H1 (cell line): Measurements from ENCODE around the gene C1QTNF1. TPM values are rescaled to one million over a fixed set of nuclear protein-coding genes. Genes with fewer than 3 reads are reported as not detected.

ENCODE experiments used
- CTCF ChIA-PET: fragments of 300-600 bp; sonication (Branson Sonifier 250); formaldehyde crosslinking; loops from one replicate; lab custom pipeline; 2021; ENCODE audit not compliant: partially characterized antibody; lab: Charles Lee
- POLR2A ChIA-PET: fragments of 300-600 bp; sonication (Branson Sonifier 250); formaldehyde crosslinking; loops from one replicate; lab custom pipeline; 2021; ENCODE audit warnings: inconsistent platforms; ENCODE audit not compliant: partially characterized antibody; lab: Charles Lee
- DNase-seq, 2 experiments: peaks; one replicate each; pipeline versions ENCODE4 v3.0.0 to v3.0.0-alpha.2; 2010 to 2022; ENCODE audit warnings: low spot score in 2 of 2, low read depth in 1 of 2, mixed read lengths in 1 of 2
- FAIRE-seq: peaks from 2 replicates; lab custom pipeline; 2011; peaks lifted over from hg19 to GRCh38; lab: Jason Lieb, UNC
- H2AFZ ChIP-seq: 2 replicates; pipeline ENCODE4 v1.8.1; 2012; ENCODE audit warnings: low read length, inconsistent platforms
- H2AK5ac ChIP-seq: 2 replicates; pipeline ENCODE4 v1.6.1; 2013; ENCODE audit warnings: low read depth, low read length
- H2BK120ac ChIP-seq: replicated peaks from 2 replicates; pipeline ENCODE3; 2013; ENCODE audit warnings: low read depth, low read length, inconsistent platforms
- H2BK12ac ChIP-seq: 2 replicates; pipeline ENCODE4 v1.6.1; 2013; ENCODE audit warnings: low read depth, low read length
- H2BK15ac ChIP-seq: 2 replicates; pipeline ENCODE4 v1.6.1; 2013; ENCODE audit warnings: low read length
- H2BK20ac ChIP-seq: 2 replicates; pipeline ENCODE4 v1.6.1; 2013; ENCODE audit warnings: low read length
- H2BK5ac ChIP-seq: 2 replicates; pipeline ENCODE4 v1.6.1; 2013; ENCODE audit warnings: low read depth, low read length
- H3K14ac ChIP-seq: 2 replicates; pipeline ENCODE4 v1.6.1; 2013; ENCODE audit warnings: inconsistent platforms; ENCODE audit not compliant: insufficient read length
- H3K18ac ChIP-seq: 2 replicates; pipeline ENCODE4 v1.6.1; 2013; ENCODE audit warnings: low read length; ENCODE audit errors: extremely low read depth
- H3K23ac ChIP-seq: 2 replicates; pipeline ENCODE4 v1.6.1; 2013; ENCODE audit warnings: inconsistent platforms; ENCODE audit not compliant: insufficient read length
- H3K23me2 ChIP-seq: 2 replicates; pipeline ENCODE4 v1.6.1; 2013; ENCODE audit warnings: low read depth, low read length
- H3K27ac ChIP-seq: 2 replicates; pipeline ENCODE4 v1.6.1; 2011; ENCODE audit warnings: low read depth, low read length, inconsistent platforms
- H3K27me3 ChIP-seq, 4 experiments: replicated peaks in 1 of 4; 1 replicate in 1 of 4; 2 replicates in 3 of 4; pipeline versions ENCODE4 v1.6.1 to v1.8.1; 2011 to 2013; ENCODE audit warnings: low read length in 3 of 4, mild to moderate bottlenecking in 3 of 4, inconsistent platforms in 2 of 4, mixed read lengths in 2 of 4, moderate library complexity in 1 of 4; ENCODE audit not compliant: control insufficient read depth in 3 of 4, insufficient read depth in 3 of 4; ENCODE audit errors: extremely low read depth in 1 of 4
- H3K36me3 ChIP-seq, 4 experiments: 2 replicates each; pipeline versions ENCODE4 v1.6.1 to v1.8.1; 2011 to 2013; ENCODE audit warnings: mild to moderate bottlenecking in 4 of 4, low read length in 3 of 4, moderate library complexity in 2 of 4, control low read depth in 1 of 4, inconsistent platforms in 1 of 4; ENCODE audit not compliant: insufficient read depth in 4 of 4, control insufficient read depth in 2 of 4
- H3K4ac ChIP-seq: replicated peaks from 2 replicates; pipeline ENCODE3; 2013; ENCODE audit warnings: low read length, low read depth, mixed read lengths, inconsistent platforms; ENCODE audit not compliant: insufficient read length
- H3K4me1 ChIP-seq, 4 experiments: replicated peaks in 1 of 4; 1 replicate in 1 of 4; 2 replicates in 3 of 4; pipeline versions ENCODE4 v1.6.1 to v1.8.1; 2011 to 2013; ENCODE audit warnings: low read length in 3 of 4, inconsistent platforms in 2 of 4, mixed read lengths in 1 of 4; ENCODE audit not compliant: insufficient read depth in 4 of 4, control insufficient read depth in 3 of 4
- H3K4me2 ChIP-seq, 2 experiments: 2 replicates each; pipeline versions ENCODE4 v1.6.1 to v1.8.1; 2011 to 2013; ENCODE audit warnings: low read depth in 2 of 2, low read length in 2 of 2, control low read depth in 1 of 2, inconsistent platforms in 1 of 2, mild to moderate bottlenecking in 1 of 2; ENCODE audit not compliant: insufficient read depth in 1 of 2
- H3K4me3 ChIP-seq, 4 experiments: fragments of 200-600, 300-600 bp in 1 of 4; sonication (generic), shearing (Covaris generic), sonication (Bioruptor Twin) in 1 of 4; 2 replicates each; pipeline versions ENCODE4 v1.5.1 to v1.8.1; 2011 to 2016; ENCODE audit warnings: low read length in 4 of 4, low read depth in 3 of 4, control low read depth in 2 of 4, inconsistent platforms in 2 of 4, mild to moderate bottlenecking in 2 of 4, mixed read lengths in 1 of 4, moderate library complexity in 1 of 4; ENCODE audit not compliant: insufficient read depth in 2 of 4; ENCODE audit errors: extremely low read depth in 1 of 4
- H3K56ac ChIP-seq: replicated peaks from 2 replicates; pipeline ENCODE3; 2013; ENCODE audit warnings: low read depth, mild to moderate bottlenecking, mixed read lengths, low read length, inconsistent platforms; ENCODE audit not compliant: insufficient read length
- H3K79me1 ChIP-seq: 2 replicates; pipeline ENCODE4 v1.6.1; 2013; ENCODE audit warnings: low read depth, low read length, control low read depth
- H3K79me2 ChIP-seq, 2 experiments: 2 replicates each; pipeline versions ENCODE4 v1.6.1 to v1.8.1; 2012 to 2013; ENCODE audit warnings: low read length in 2 of 2, mild to moderate bottlenecking in 2 of 2, inconsistent platforms in 1 of 2; ENCODE audit not compliant: insufficient read depth in 2 of 2, control insufficient read depth in 1 of 2
- H3K9ac ChIP-seq, 4 experiments: replicated peaks in 1 of 4; 1 replicate in 1 of 4; 2 replicates in 3 of 4; pipeline versions ENCODE4 v1.6.1 to v1.8.1; 2011 to 2013; ENCODE audit warnings: low read depth in 3 of 4, low read length in 3 of 4, control low read depth in 2 of 4, mild to moderate bottlenecking in 2 of 4, moderate library complexity in 2 of 4, inconsistent platforms in 1 of 4; ENCODE audit errors: extremely low read depth in 1 of 4
- H3K9me3 ChIP-seq, 2 experiments: 2 replicates each; pipeline versions ENCODE4 v1.6.1 to v1.8.1; 2012 to 2013; ENCODE audit warnings: mild to moderate bottlenecking in 2 of 2, moderate library complexity in 2 of 2, control low read depth in 1 of 2, inconsistent platforms in 1 of 2, low read depth in 1 of 2, low read length in 1 of 2, mixed read lengths in 1 of 2; ENCODE audit not compliant: insufficient read depth in 2 of 2
- H4K20me1 ChIP-seq, 2 experiments: replicated peaks in 1 of 2; 2 replicates each; pipeline versions ENCODE3 to v1.8.1; 2011 to 2013; ENCODE audit warnings: inconsistent platforms in 2 of 2, low read length in 2 of 2, mild to moderate bottlenecking in 1 of 2; ENCODE audit not compliant: insufficient read depth in 2 of 2, control insufficient read depth in 1 of 2
- H4K5ac ChIP-seq: 2 replicates; pipeline ENCODE4 v1.6.1; 2013; ENCODE audit warnings: low read length, low read depth, mixed read lengths, inconsistent platforms; ENCODE audit not compliant: insufficient read length
- H4K8ac ChIP-seq: 2 replicates; pipeline ENCODE4 v1.8.0; 2013; ENCODE audit warnings: mild to moderate bottlenecking, moderate library complexity, low read length, inconsistent platforms; ENCODE audit not compliant: insufficient read depth; ENCODE audit errors: extremely low read depth
- H4K91ac ChIP-seq: replicated peaks from 2 replicates; pipeline ENCODE3; 2013; ENCODE audit warnings: low read length, mixed read lengths, inconsistent platforms; ENCODE audit not compliant: insufficient read length
- SP2 ChIP-seq: IDR thresholded peaks from 2 replicates; pipeline ENCODE4 v1.6.1; 2012; ENCODE audit warnings: mild to moderate bottlenecking, low read length, inconsistent platforms
- WGBS, 2 experiments: shearing (Covaris generic) in 1 of 2; methylation state at CpG; one replicate each; pipeline versions ENCODE4 v1.1.6 to v1.1.7; 2013 to 2015; ENCODE audit warnings: low lambda C conversion rate in 2 of 2, mixed read lengths in 2 of 2, inconsistent platforms in 1 of 2, low coverage in 1 of 2, missing lambda C conversion rate in 1 of 2; ENCODE audit not compliant: insufficient replicate concordance in 2 of 2, insufficient coverage in 1 of 2, insufficient read length in 1 of 2; ENCODE audit errors: extremely low coverage in 1 of 2, missing lambda C conversion rate in 1 of 2; 5-methylcytosine and 5-hydroxymethylcytosine counted together
- polyA plus RNA-seq, 7 experiments: library from polyadenylated mRNA; depleted of rRNA in 3 of 7; stranded (reverse) in 5 of 7; unstranded in 2 of 7; fragments of >200 nt in 5 of 7; fragments of 200-250 nt in 2 of 7; gene quantifications; 1 replicate in 5 of 7; 2 replicates in 1 of 7; 4 replicates in 1 of 7; pipeline versions ENCODE4 v1.2.1 to v1.2.3, GENCODE V29; 2011 to 2013; ENCODE audit warnings: missing spikeins in 2 of 7, mixed read lengths in 2 of 7
- total RNA-seq: library from RNA; stranded (reverse); fragmentation: NEBNext Ultra II Directional; extraction: Animal tissue kit (Norgen Biotek cat#: 25700); gene quantifications from 2 replicates; pipeline ENCODE4 v1.2.1, GENCODE V29; 2021

The C1QTNF1 gene
- total and polyA plus RNA-seq, 2 of the 8 experiments (the other 6 are each of a cell fraction or from before 2014, with no cell fraction given), result 1.5 to 2.5 TPM

DNA sequence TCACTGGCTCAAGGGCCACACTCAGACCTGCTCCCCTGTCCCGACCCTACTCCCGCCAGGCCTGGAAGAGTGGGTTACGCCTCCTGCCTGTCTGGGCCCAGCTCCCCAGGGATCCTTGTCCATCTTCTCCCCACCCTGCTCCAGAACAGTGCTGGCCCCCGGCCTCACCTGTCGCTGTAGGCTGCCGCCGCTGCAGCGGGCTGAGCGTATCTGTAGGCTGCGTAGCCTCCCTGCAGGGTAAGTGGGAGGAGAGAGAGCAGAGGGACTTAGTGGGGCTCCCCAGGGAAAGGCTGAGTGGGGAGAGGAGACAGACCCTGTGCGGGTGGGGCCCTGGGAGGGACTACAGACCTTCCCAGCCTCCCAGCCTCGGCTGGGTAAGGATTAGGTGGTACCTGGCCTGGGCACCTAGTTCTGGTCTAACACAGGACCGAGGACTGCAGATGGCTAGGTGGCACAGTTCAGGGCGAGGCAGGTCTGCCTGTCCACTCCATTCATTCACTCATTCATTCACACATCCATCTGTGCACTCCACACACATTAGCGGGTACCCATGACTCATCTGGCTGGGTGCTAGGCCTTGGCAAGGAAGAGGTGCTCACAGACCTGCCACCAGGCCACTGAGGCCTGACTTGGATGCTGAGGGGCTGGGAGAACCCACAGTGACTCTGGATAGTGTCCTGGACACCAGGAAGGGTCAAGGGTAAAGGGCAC, 71.5 kb downstream of the C1QTNF1 start:
- no peak for FAIRE-seq
- Histone ChIP-seq H3K4ac (no peak overlapping the region), H2AFZ (no peak overlapping the region), H2AK5ac (no peak overlapping the region), H3K79me1 (no peaks in the 10 kb centered on the region), H3K27me3 (no peaks in the 10 kb centered on the region), H4K91ac (no peak overlapping the region), H2BK5ac (no peak overlapping the region), H3K36me3 (no peaks in the 10 kb centered on the region; a peak in 2 of 8 replicates), H3K14ac (no peak overlapping the region), H4K20me1 (no peaks in the 10 kb centered on the region), H3K56ac (no peak overlapping the region), H3K4me3 (no peak overlapping the region), H3K27ac (no peak overlapping the region), H2BK15ac (no peak overlapping the region), H4K8ac (no peak overlapping the region; the same call in 1 of the 2 replicates), H4K5ac (no peak overlapping the region), H3K9me3 (no peaks in the 10 kb centered on the region), H3K9ac (no peak overlapping the region), H3K4me2 (no peak overlapping the region), H3K23me2 (no peaks in the 10 kb centered on the region), H3K23ac (no peak overlapping the region), H2BK20ac (no peak overlapping the region), H3K79me2 (no peaks in the 10 kb centered on the region), H3K4me1 (peaks cover 0 to 16% (median 5%) of the 10 kb centered on the region in 4 experiments; a peak in 5 of 7 replicates), H2BK120ac (no peak overlapping the region), H2BK12ac (no peak overlapping the region), H3K18ac (no peak overlapping the region)
- ChIA-PET POLR2A (no interaction called here), CTCF (interaction anchor here (0.6 to 4.7 kb wide), 9 partner anchors 8 to 305 kb away, joined by 3 to 30 read pairs (median 6); no protein-coding TSS in a partner anchor)
- no peak for DNase-seq
- WGBS, 2 experiments, result 96% methylated on average over 11 of the region's 15 CpGs; no CpG with 5 or more reads in 1 of the 2 experiments
- TF ChIP-seq SP2, result no peak
